ENCODE data around the gene ST8SIA4. TPM values are rescaled to one million over a fixed set of nuclear protein-coding genes. Genes with fewer than 3 reads are reported as not detected.
A peak's percentile ranks its signal among the peaks of the same experiment; 100 is the strongest.

The ST8SIA4 gene
- total and polyA plus RNA-seq, 10 of the 15 experiments (the other 5 are each of a cell fraction or from before 2014, with no cell fraction given), result 4.4 to 30.9 (median 19.5) TPM

DNA sequence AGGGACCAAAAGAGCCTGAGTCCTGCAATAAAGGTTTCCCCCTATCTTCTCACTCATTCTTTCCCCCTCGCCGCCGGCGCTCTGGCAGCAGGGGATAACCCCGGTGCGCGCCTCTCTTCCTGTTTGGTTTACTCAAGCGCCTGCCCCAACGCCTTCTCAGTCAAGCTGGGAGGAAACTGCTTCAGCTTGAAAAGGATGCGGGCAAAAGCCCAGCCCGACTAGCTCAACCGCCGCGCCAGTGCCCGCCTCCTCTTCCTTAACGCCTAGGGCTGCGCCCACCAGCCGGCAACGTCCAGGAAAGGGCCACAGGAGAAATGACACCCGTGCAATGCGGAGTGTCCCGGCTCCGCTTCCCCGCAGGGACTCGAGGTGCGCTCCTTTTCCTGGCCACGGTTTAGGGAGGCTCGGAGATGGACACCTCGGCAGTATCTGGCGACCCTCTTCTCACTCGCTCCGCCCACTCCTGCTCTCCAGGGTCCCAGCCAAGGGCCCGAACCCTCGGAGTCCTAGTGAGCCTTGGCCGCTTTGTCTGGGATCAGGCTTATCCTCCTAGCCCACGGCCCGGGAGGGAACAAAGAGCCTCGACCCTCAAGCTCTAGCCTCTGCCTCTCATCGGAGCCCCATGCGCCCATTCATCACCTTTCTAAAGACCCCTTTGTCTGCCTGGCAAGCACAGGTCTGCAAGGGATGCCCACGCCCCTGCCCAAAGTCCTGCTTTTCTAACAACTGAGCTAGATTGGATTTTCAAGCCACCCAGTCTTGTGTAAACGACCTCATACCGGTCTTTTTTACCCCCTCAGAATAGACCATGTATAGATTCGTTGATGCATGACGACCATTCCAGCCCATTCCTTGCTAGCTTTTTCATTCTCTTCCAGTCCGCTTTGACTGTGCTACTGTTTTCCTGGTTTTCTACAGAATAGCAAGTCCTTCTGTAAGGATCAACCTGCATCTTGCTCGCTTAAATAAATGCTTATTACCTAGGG lies 2.0 kb downstream of the ST8SIA4 start (continued):
- no peak for TF ChIP-seq SUPT20H (IDR thresholded peaks at IDR 0.05; ENCODE audit: borderline replicate concordance, control insufficient read depth, low read depth, low read length)
- TF ChIP-seq EP300 (IDR thresholded peaks at IDR 0.05; ENCODE audit: borderline replicate concordance in 1 of 2, control insufficient read depth in 1 of 2, low read depth in 2 of 2, low read length in 2 of 2), result peak; percentile 19 to 43; a peak in 2 of 4 replicates
- peak; percentile 67; the same call in 1 of the 2 replicates for TF ChIP-seq PAX5 (IDR thresholded peaks at IDR 0.05; ENCODE audit: borderline replicate concordance, low read depth, low read length)
- peak; percentile 83; the same call in 1 of the 2 replicates for TF ChIP-seq TARDBP (IDR thresholded peaks at IDR 0.05; ENCODE audit: borderline replicate concordance)
- TF ChIP-seq CHD4 (IDR thresholded peaks at IDR 0.05), result no peak
- TF ChIP-seq POU2F2 (IDR thresholded peaks at IDR 0.05; ENCODE audit: borderline replicate concordance, low read depth, low read length), result peak; percentile 7; the same call in 1 of the 3 replicates
- TF ChIP-seq CREM (IDR thresholded peaks at IDR 0.05; ENCODE audit: low read depth), result peak; percentile 51
- TF ChIP-seq, protein P1, sequence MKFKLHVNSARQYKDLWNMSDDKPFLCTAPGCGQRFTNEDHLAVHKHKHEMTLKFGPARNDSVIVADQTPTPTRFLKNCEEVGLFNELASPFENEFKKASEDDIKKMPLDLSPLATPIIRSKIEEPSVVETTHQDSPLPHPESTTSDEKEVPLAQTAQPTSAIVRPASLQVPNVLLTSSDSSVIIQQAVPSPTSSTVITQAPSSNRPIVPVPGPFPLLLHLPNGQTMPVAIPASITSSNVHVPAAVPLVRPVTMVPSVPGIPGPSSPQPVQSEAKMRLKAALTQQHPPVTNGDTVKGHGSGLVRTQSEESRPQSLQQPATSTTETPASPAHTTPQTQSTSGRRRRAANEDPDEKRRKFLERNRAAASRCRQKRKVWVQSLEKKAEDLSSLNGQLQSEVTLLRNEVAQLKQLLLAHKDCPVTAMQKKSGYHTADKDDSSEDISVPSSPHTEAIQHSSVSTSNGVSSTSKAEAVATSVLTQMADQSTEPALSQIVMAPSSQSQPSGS (IDR thresholded peaks at IDR 0.05; ENCODE audit: low read length), result 0 out of 2 replicates have a peak, but pooled peaks have one; percentile 21
- TF ChIP-seq, protein P2, sequence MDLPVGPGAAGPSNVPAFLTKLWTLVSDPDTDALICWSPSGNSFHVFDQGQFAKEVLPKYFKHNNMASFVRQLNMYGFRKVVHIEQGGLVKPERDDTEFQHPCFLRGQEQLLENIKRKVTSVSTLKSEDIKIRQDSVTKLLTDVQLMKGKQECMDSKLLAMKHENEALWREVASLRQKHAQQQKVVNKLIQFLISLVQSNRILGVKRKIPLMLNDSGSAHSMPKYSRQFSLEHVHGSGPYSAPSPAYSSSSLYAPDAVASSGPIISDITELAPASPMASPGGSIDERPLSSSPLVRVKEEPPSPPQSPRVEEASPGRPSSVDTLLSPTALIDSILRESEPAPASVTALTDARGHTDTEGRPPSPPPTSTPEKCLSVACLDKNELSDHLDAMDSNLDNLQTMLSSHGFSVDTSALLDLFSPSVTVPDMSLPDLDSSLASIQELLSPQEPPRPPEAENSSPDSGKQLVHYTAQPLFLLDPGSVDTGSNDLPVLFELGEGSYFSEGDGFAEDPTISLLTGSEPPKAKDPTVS (IDR thresholded peaks at IDR 0.05; ENCODE audit: low read depth, low read length), result no peak
- TF ChIP-seq RAD21 (IDR thresholded peaks at IDR 0.05; ENCODE audit: insufficient read depth, low read depth, low read length), result no peak
- TF ChIP-seq, protein P3, sequence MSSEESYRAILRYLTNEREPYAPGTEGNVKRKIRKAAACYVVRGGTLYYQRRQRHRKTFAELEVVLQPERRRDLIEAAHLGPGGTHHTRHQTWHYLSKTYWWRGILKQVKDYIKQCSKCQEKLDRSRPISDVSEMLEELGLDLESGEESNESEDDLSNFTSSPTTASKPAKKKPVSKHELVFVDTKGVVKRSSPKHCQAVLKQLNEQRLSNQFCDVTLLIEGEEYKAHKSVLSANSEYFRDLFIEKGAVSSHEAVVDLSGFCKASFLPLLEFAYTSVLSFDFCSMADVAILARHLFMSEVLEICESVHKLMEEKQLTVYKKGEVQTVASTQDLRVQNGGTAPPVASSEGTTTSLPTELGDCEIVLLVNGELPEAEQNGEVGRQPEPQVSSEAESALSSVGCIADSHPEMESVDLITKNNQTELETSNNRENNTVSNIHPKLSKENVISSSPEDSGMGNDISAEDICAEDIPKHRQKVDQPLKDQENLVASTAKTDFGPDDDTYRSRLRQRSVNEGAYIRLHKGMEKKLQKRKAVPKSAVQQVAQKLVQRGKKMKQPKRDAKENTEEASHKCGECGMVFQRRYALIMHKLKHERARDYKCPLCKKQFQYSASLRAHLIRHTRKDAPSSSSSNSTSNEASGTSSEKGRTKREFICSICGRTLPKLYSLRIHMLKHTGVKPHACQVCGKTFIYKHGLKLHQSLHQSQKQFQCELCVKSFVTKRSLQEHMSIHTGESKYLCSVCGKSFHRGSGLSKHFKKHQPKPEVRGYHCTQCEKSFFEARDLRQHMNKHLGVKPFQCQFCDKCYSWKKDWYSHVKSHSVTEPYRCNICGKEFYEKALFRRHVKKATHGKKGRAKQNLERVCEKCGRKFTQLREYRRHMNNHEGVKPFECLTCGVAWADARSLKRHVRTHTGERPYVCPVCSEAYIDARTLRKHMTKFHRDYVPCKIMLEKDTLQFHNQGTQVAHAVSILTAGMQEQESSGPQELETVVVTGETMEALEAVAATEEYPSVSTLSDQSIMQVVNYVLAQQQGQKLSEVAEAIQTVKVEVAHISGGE (CRISPR knock-in tag; IDR thresholded peaks at IDR 0.05), result no peak
- TF ChIP-seq BMI1 (IDR thresholded peaks at IDR 0.05; ENCODE audit: borderline replicate concordance), result no peak
- TF ChIP-seq PAX8 (IDR thresholded peaks at IDR 0.05), result no peak
- TF ChIP-seq SIN3A (IDR thresholded peaks at IDR 0.05; ENCODE audit: low read depth, low read length), result peak; percentile 66; the same call in 1 of the 2 replicates
- TF ChIP-seq, protein P4, sequence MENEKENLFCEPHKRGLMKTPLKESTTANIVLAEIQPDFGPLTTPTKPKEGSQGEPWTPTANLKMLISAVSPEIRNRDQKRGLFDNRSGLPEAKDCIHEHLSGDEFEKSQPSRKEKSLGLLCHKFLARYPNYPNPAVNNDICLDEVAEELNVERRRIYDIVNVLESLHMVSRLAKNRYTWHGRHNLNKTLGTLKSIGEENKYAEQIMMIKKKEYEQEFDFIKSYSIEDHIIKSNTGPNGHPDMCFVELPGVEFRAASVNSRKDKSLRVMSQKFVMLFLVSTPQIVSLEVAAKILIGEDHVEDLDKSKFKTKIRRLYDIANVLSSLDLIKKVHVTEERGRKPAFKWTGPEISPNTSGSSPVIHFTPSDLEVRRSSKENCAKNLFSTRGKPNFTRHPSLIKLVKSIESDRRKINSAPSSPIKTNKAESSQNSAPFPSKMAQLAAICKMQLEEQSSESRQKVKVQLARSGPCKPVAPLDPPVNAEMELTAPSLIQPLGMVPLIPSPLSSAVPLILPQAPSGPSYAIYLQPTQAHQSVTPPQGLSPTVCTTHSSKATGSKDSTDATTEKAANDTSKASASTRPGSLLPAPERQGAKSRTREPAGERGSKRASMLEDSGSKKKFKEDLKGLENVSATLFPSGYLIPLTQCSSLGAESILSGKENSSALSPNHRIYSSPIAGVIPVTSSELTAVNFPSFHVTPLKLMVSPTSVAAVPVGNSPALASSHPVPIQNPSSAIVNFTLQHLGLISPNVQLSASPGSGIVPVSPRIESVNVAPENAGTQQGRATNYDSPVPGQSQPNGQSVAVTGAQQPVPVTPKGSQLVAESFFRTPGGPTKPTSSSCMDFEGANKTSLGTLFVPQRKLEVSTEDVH (IDR thresholded peaks at IDR 0.05; ENCODE audit: low read depth, partially characterized antibody), result no peak

Data from GM12878 (cell line).